GM12874 (cell line): ENCODE measurements around the gene PRKD3.

Experiments
- CTCF ChIP-seq: IDR thresholded peaks from 2 replicates; pipeline ENCODE4 v1.5.1; 2011; ENCODE audit warnings: low read depth, mild to moderate bottlenecking, control low read depth, low read length, moderate library complexity; ENCODE audit not compliant: insufficient read depth

The PRKD3 gene

GRCh38 chr2:37342591-37343220, 18.1 kb upstream of the PRKD3 start:
- TF ChIP-seq CTCF, result no peak

- no peak for TF ChIP-seq CTCF
Measured at GRCh38 chr2:37340637-37341036, 16.0 kb upstream of the PRKD3 start.

GRCh38 chr2:37338933-37339332, 14.3 kb upstream of the PRKD3 start:
- no peak for TF ChIP-seq CTCF

- TF ChIP-seq CTCF, result no peak
Measured at GRCh38 chr2:37337620-37338280, 13.1 kb upstream of the PRKD3 start.

- TF ChIP-seq CTCF, result no peak
Measured at GRCh38 chr2:37335604-37336003, 11.0 kb upstream of the PRKD3 start.

- TF ChIP-seq CTCF, result no peak
Measured at GRCh38 chr2:37333256-37333655, 8.6 kb upstream of the PRKD3 start.

GRCh38 chr2:37332560-37332959, 7.9 kb upstream of the PRKD3 start:
- TF ChIP-seq CTCF, result no peak
